Left colon (tissue), 2 donors: ENCODE results near the gene NPIPB8. TPM values are rescaled to one million over a fixed set of nuclear protein-coding genes. Genes with fewer than 3 reads are reported as not detected.
A peak's percentile ranks its signal among the peaks of the same experiment; 100 is the strongest.
"Not testable (repeated sequence)": the region's sequence is repeated elsewhere in the genome, so short reads cannot be mapped to it uniquely, and the experiment has no call there.

Source experiments
- ATAC-seq: fragments of 200-7000 bp; cut with Tn5 transposase; one replicate; pipeline ENCODE4 v1.9.1; 2020; ENCODE audit warnings: mild to moderate bottlenecking, moderate library complexity
- DNase-seq, 2 donors: peaks; one replicate each; pipeline ENCODE4 v3.0.0-alpha.2; 2020
- intact Hi-C, 2 donors: fragments of 100-400 bp; cut with DNase I in 1 of 2; cut with micrococcal nuclease in 1 of 2; formaldehyde crosslinking; loops; one replicate each; pipeline versions ENCODE4 v1.11.2 to v1.14.0; 2022; cut with DNase I, micrococcal nuclease
- total RNA-seq, 2 donors: library from RNA; stranded (reverse); fragmentation: NEBNext Ultra II Directional; extraction: Animal tissue kit (Norgen Biotek cat#: 25700); gene quantifications; one replicate each; pipeline ENCODE4 v1.2.1, GENCODE V29; 2021
- donor health status: DM: no; HTN: no; CAD: no.
- donor health status: DM: yes; HTN: yes; CAD: no.

Gene NPIPB8
- total RNA-seq, 2 donors from 2014 or later, result 1.6 to 5.7 TPM

- ATAC-seq (no peak), DNase-seq (peak in 1 of 2 donors; percentile 14)
- intact Hi-C loops, result no loop called here
Observed at GRCh38 chr16:28604186-28604565, 33.7 kb upstream of the NPIPB8 start.

- DNase-seq (peak in 1 of 2 donors; percentile 18), ATAC-seq (no peak)
- intact Hi-C loops, result no loop called here
Observed at GRCh38 chr16:28606291-28607115, 31.4 kb upstream of the NPIPB8 start.

GRCh38 chr16:28607116-28607623 lies 30.7 kb upstream of the NPIPB8 start:
- intact Hi-C loops, result no loop called here
- DNase-seq (peak in 1 of 2 donors; percentile 9), ATAC-seq (no peak)

- peak in 1 of 2 donors; percentile 4 for DNase-seq
- intact Hi-C loops, ATAC-seq: not testable (repeated sequence)
Observed at GRCh38 chr16:28607681-28608495, 30.0 kb upstream of the NPIPB8 start.

- DNase-seq, result peak in 1 of 2 donors; percentile 17
- intact Hi-C loops, ATAC-seq: not testable (repeated sequence)
Observed at GRCh38 chr16:28608496-28608808, 29.4 kb upstream of the NPIPB8 start.

- ATAC-seq, result not testable (repeated sequence)
Observed at GRCh38 chr16:28608867-28609596, 28.8 kb upstream of the NPIPB8 start.

GRCh38 chr16:28609631-28610594 lies 28.0 kb upstream of the NPIPB8 start, which contains the start of gene SULT1A1:
Gene SULT1A1 (minus strand): TSS chr16:28610044. CDS start chr16:28608855, 1,189 bp downstream.
- intact Hi-C loops, result no loop called here
- peak; percentile 67 for ATAC-seq

More at GRCh38 chr16:28608867-28609596, 28.8 kb upstream of the NPIPB8 start:
- DNase-seq, result peak in 1 of 2 donors; percentile 28
- intact Hi-C loops, result not testable (repeated sequence)

GRCh38 chr16:28610595-28611191 lies 27.2 kb upstream of the NPIPB8 start:
- intact Hi-C loops, result no loop called here
- DNase-seq (no peak), ATAC-seq (no peak)

More at GRCh38 chr16:28609631-28610594, 28.0 kb upstream of the NPIPB8 start, which contains the start of gene SULT1A1:
- DNase-seq, result peak; percentile 81 to 83

- DNase-seq, intact Hi-C loops: not testable (repeated sequence)
- peak; percentile 62 for ATAC-seq
Observed at GRCh38 chr16:28612359-28613280, 25.2 kb upstream of the NPIPB8 start.

- ATAC-seq, DNase-seq, intact Hi-C loops: not testable (repeated sequence)
Observed at GRCh38 chr16:28613912-28614311, 24.0 kb upstream of the NPIPB8 start.

- ATAC-seq, DNase-seq, intact Hi-C loops: not testable (repeated sequence)
Observed at GRCh38 chr16:28614561-28614960, 23.3 kb upstream of the NPIPB8 start.

GRCh38 chr16:28615486-28616223 lies 22.2 kb upstream of the NPIPB8 start:
- intact Hi-C loops, ATAC-seq: not testable (repeated sequence)
- peak; percentile 61 to 66 for DNase-seq

GRCh38 chr16:28616224-28616577 lies 21.7 kb upstream of the NPIPB8 start:
- DNase-seq, ATAC-seq, intact Hi-C loops: not testable (repeated sequence)

GRCh38 chr16:28616636-28617035 lies 21.2 kb upstream of the NPIPB8 start:
- intact Hi-C loops, result no loop called here
- ATAC-seq (no peak), DNase-seq (no peak)

- ATAC-seq, result no peak
- intact Hi-C loops, result no loop called here
- no peak for DNase-seq
Observed at GRCh38 chr16:28617874-28618273, 20.0 kb upstream of the NPIPB8 start.
